Cardiac fibroblast (primary cell): ENCODE data around the gene PCYOX1L.

Source experiments
- DNase-seq, 2 donors: peaks; one replicate each; pipeline versions ENCODE4 v3.0.0 to v3.0.0-alpha.2; 2010; ENCODE audit warnings: low read depth in 2 of 2
- H3K4me3 ChIP-seq, 2 donors: replicated peaks in 1 of 2; 1 replicate in 1 of 2; 2 replicates in 1 of 2; pipeline ENCODE4 v1.5.1; 2011; ENCODE audit warnings: low read depth in 2 of 2, low read length in 2 of 2, mild to moderate bottlenecking in 2 of 2, moderate library complexity in 1 of 2
- TF ChIP-seq, protein P1 (sequence below): IDR thresholded peaks from one replicate; pipeline ENCODE4 v1.5.1; 2011; ENCODE audit warnings: low read depth, mild to moderate bottlenecking, low read length, inconsistent platforms

PCYOX1L gene

DNA sequence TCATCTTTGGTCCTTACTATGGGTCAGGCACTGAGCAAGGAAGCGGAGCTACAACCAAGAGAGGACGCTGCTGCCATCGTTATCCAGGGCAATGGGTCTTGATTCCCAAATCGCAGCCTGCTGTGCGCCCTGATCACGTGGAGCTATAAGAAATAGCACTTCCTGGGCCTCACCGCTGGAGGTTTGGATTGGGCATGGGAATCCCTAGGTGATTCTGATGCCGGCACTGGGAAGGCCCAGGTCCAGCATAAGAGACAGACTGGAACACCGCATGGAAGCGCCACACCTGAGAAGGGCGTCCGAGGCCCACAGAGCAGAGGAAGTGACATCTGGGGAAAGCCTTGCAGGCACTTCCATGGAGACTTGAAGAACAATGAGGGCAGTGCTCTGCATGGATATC lies 18.3 kb downstream of the PCYOX1L start:
- no peak overlapping the region for H3K4me3 ChIP-seq
- TF ChIP-seq, protein P1, sequence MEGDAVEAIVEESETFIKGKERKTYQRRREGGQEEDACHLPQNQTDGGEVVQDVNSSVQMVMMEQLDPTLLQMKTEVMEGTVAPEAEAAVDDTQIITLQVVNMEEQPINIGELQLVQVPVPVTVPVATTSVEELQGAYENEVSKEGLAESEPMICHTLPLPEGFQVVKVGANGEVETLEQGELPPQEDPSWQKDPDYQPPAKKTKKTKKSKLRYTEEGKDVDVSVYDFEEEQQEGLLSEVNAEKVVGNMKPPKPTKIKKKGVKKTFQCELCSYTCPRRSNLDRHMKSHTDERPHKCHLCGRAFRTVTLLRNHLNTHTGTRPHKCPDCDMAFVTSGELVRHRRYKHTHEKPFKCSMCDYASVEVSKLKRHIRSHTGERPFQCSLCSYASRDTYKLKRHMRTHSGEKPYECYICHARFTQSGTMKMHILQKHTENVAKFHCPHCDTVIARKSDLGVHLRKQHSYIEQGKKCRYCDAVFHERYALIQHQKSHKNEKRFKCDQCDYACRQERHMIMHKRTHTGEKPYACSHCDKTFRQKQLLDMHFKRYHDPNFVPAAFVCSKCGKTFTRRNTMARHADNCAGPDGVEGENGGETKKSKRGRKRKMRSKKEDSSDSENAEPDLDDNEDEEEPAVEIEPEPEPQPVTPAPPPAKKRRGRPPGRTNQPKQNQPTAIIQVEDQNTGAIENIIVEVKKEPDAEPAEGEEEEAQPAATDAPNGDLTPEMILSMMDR: no peak
- no peak for DNase-seq

DNA sequence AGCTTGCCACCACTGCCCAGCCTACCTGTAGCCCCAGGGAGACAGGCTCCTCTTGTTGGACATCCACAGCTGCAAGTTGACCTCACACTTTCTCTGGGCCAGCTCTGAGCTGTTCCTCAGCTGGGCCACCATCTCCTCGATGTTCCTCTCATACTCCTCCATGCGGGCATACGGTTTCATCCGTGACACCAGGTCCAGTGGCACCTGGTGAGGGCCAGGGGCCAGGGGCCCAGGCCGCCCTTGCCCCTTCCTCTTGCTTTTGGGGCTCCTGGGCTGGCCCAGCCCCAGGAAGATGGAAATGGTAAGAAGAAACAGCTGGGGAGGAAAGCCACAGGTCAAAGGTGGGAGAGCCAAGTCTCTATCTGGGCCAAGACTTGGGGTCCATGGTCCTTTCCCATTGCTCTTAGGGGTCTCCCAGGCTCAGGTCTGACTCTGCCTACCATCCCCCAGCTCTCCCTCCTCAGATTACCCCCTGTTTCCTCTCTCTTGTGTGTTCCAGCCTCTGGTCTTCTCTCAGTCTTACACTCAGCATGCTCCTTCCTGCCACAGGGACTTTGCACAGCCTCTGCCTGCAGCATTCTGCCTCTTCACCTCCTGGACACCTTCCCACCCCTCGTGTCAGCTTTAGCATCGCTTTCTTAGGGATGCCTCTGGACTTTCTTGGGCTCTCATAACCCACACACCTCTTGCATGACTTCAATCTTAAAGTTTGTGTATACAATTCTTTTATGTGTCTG lies 19.0 kb downstream of the PCYOX1L start:
- TF ChIP-seq, protein P1: no peak
- no peak for DNase-seq
- no peak overlapping the region for H3K4me3 ChIP-seq

DNA sequence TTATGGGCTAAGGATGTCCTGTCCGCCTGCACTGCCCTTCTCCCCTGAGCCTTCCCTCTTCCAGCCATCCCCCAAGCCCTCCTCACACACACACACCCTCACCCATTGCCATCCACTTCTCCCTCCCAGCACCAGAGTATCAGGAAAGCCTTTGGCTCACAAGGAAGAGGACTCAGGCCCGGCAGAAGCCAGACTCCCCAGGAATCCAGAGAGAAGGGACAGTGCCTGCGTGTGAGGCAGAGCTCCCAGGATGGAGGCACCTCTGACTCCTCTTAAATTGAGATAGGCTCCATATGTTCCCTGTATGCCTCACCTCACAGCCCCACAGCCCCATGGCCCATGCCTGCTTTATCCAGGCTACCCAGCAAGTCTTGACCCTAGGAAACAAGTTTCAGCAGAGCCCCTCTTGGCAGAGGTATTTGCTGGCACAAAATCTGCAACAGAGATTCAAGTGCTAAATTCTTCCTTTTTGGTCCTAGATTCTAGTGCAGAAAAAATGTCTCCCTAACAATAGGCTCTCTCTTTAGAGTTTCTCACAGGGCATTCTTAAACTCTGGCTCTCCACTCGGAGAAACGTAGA lies 20.5 kb downstream of the PCYOX1L start:
- TF ChIP-seq, protein P1: no peak
- no peak overlapping the region for H3K4me3 ChIP-seq
- DNase-seq: no peak

DNA sequence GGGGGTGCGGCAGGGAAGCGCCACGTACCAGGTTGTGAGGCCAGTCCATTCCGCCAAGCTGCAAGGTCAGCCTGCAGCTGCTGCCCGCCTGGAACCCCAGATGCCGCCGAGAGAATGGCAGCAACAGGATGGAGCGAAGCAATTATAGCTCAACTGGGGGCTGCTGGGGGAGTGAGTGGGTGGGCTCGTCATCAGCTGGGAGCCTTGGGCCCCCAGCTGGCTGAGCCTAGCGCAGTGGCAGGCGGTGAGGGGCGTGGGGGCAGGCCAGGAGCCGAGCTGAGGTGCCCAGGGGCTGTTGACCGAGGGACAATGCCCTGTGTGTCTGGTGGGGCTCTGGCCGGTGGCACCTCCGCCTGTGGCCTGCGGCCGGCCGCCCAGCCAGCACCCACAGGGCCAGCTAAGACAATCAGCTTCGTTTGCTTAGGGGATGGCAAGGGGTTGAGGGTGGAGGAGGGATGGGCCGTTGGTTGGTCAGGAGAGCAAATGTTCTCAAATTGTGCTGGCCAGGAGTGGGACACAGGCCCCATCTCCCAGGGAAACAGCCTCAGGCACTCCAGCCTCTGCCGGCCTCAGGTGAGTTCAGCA lies 21.4 kb downstream of the PCYOX1L start, which contains the start of gene IL17B:
TSS of gene IL17B (minus strand) at position 116 of the 585 bp plus-strand sequence. CDS start at position 49, 67 bp downstream.
- no peak within 1 kb of the TSS for H3K4me3 ChIP-seq
- DNase-seq: no peak
- TF ChIP-seq, protein P1: no peak

DNA sequence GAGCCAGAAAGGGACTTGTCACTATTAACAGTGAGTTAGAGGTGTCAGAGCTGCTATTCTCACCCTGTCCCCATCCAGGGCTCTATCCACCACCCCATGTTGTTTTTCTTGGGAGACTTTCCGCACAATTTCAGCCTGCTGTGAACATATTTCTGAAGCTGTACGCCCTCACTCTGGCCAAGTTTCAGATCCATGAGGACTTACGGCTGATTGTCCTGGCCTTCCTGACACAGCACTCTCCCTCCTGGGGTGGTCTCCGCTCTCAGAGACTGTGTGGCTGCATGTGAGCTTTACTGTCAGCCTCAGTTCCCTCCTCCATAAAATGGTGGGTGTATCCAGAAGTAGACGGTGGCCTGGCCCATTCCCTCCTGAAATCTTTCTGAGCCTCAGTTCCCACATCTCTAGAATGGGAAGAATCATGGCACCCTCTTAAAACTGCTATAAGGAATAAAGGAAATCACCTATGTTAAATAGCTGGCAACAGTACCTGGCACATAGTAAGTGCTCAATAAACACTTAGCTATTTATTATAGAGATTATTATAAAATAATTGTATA lies 22.1 kb downstream of the PCYOX1L start:
- H3K4me3 ChIP-seq: no peak overlapping the region
- DNase-seq: no peak
- TF ChIP-seq, protein P1: no peak

DNA sequence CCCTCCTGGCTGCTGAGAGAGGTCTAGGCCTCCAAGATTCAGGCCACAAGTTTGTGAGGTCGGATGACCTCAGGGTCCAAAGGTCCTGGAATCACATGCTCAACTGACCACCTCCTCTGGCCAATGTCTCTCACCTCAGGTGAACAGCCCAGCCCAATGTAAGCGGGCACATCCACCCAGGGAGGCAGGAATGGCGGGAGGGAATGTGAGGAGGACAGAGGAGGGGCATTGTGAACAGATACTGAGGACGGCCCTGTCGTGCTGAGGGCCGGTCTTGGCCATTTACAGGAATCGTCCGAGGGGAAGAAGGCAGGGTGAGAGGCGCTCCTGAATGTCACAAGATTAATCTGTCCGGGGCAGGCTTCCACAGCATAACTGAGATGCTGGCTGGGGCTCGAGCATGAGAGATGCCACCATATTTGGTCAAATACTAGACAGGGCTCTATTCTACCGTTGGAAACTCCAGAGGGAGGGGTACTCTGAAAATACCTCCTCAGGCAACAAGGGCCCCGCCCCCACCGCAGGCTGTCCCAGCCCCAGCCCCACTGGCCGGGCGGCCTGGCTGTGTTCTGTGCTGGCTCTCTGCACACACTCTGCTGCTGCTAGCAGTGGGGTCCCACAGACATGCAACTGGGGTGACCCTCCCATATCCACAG lies 22.7 kb downstream of the PCYOX1L start:
- TF ChIP-seq, protein P1: no peak
- H3K4me3 ChIP-seq: no peak overlapping the region
- DNase-seq: no peak
